ENCODE measurements around the gene SYTL3. TPM values are rescaled to one million over a fixed set of nuclear protein-coding genes. Genes with fewer than 3 reads are reported as not detected.

The SYTL3 gene
- total RNA-seq, 1 donor from 2014 or later = 0.77 TPM

GRCh38 chr6:158780988-158781691, 131.3 kb downstream of the SYTL3 start:
- H3K27me3 Mint-ChIP-seq (ENCODE audit: unreplicated experiment) = peaks cover 11% of the 10 kb centered on the region
- no peak overlapping the region for H3K27ac Mint-ChIP-seq (ENCODE audit: unreplicated experiment)
- H3K9me3 Mint-ChIP-seq (ENCODE audit: unreplicated experiment) = no peaks in the 10 kb centered on the region
- peak overlapping the region; percentile 34 for H3K4me3 Mint-ChIP-seq (ENCODE audit: unreplicated experiment)
- peaks cover 60% of the 10 kb centered on the region for H3K36me3 Mint-ChIP-seq (ENCODE audit: low read depth, unreplicated experiment)
- TF ChIP-seq CTCF (IDR thresholded peaks at IDR 0.05; ENCODE audit: unreplicated experiment) = no peak
- H3K4me1 Mint-ChIP-seq (ENCODE audit: unreplicated experiment) = peaks cover 29% of the 10 kb centered on the region
- no peak for DNase-seq (ENCODE audit: low spot score)

- DNase-seq (ENCODE audit: low spot score) = no peak
- peaks cover 11% of the 10 kb centered on the region for H3K27me3 Mint-ChIP-seq (ENCODE audit: unreplicated experiment)
- H3K36me3 Mint-ChIP-seq (ENCODE audit: low read depth, unreplicated experiment) = peaks cover 61% of the 10 kb centered on the region
- no peak overlapping the region for H3K27ac Mint-ChIP-seq (ENCODE audit: unreplicated experiment)
- TF ChIP-seq CTCF (IDR thresholded peaks at IDR 0.05; ENCODE audit: unreplicated experiment) = no peak
- H3K9me3 Mint-ChIP-seq (ENCODE audit: unreplicated experiment) = no peaks in the 10 kb centered on the region
- H3K4me1 Mint-ChIP-seq (ENCODE audit: unreplicated experiment) = peaks cover 28% of the 10 kb centered on the region
- H3K4me3 Mint-ChIP-seq (ENCODE audit: unreplicated experiment) = peak overlapping the region; percentile 49
Measured at GRCh38 chr6:158781692-158782373, 132.0 kb downstream of the SYTL3 start.

- Mint-ChIP-seq H3K27me3 (ENCODE audit: unreplicated experiment) (peaks cover 11% of the 10 kb centered on the region), H3K9me3 (ENCODE audit: unreplicated experiment) (no peaks in the 10 kb centered on the region), H3K27ac (ENCODE audit: unreplicated experiment) (no peak overlapping the region), H3K36me3 (ENCODE audit: low read depth, unreplicated experiment) (peaks cover 60% of the 10 kb centered on the region), H3K4me1 (ENCODE audit: unreplicated experiment) (peaks cover 26% of the 10 kb centered on the region), H3K4me3 (ENCODE audit: unreplicated experiment) (peak overlapping the region; percentile 49)
- DNase-seq (ENCODE audit: low spot score) = no peak
- TF ChIP-seq CTCF (IDR thresholded peaks at IDR 0.05; ENCODE audit: unreplicated experiment) = no peak
Measured at GRCh38 chr6:158782432-158783166, 132.7 kb downstream of the SYTL3 start.

DNA sequence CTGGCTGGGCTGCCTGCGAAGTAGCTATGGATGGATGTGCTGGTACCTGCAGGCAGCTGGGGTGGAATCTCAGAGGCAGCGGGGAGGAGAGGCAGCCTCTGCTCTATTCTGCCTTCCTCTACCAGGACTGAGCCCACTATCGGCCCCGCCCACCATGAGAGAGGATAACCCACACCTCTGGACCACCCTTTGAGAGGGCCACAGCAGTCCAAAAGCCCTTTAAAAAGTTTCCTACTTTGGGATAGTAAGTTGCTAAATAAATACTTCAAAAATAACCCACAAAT, 133.3 kb downstream of the SYTL3 start:
- H3K9me3 Mint-ChIP-seq (ENCODE audit: unreplicated experiment) = no peaks in the 10 kb centered on the region
- H3K27ac Mint-ChIP-seq (ENCODE audit: unreplicated experiment) = peak overlapping the region; percentile 49
- no peak for DNase-seq (ENCODE audit: low spot score)
- peaks cover 11% of the 10 kb centered on the region for H3K27me3 Mint-ChIP-seq (ENCODE audit: unreplicated experiment)
- peaks cover 26% of the 10 kb centered on the region for H3K4me1 Mint-ChIP-seq (ENCODE audit: unreplicated experiment)
- no peak for TF ChIP-seq CTCF (IDR thresholded peaks at IDR 0.05; ENCODE audit: unreplicated experiment)
- H3K36me3 Mint-ChIP-seq (ENCODE audit: low read depth, unreplicated experiment) = peaks cover 60% of the 10 kb centered on the region
- H3K4me3 Mint-ChIP-seq (ENCODE audit: unreplicated experiment) = peak overlapping the region; percentile 4

GRCh38 chr6:158783851-158784250, 134.0 kb downstream of the SYTL3 start:
- no peak for TF ChIP-seq CTCF (IDR thresholded peaks at IDR 0.05; ENCODE audit: unreplicated experiment)
- Mint-ChIP-seq H3K27ac (ENCODE audit: unreplicated experiment) (no peak overlapping the region), H3K9me3 (ENCODE audit: unreplicated experiment) (no peaks in the 10 kb centered on the region), H3K4me1 (ENCODE audit: unreplicated experiment) (peaks cover 26% of the 10 kb centered on the region), H3K27me3 (ENCODE audit: unreplicated experiment) (peaks cover 11% of the 10 kb centered on the region), H3K36me3 (ENCODE audit: low read depth, unreplicated experiment) (peaks cover 61% of the 10 kb centered on the region), H3K4me3 (ENCODE audit: unreplicated experiment) (peak overlapping the region; percentile 27)
- DNase-seq (ENCODE audit: low spot score) = no peak

Measured in endothelial cell (in vitro differentiated cells).